B cell (primary cell): Measurements from ENCODE around the gene COQ8A.

Experiments
- CTCF ChIP-seq: fragments of 200-600 bp; IDR thresholded peaks from one replicate; pipeline ENCODE4 v1.8.0; 2022; ENCODE audit warnings: antibody characterized with exemption, mild to moderate bottlenecking
- EZH2 ChIP-seq: IDR thresholded peaks from 2 replicates; pipeline ENCODE4 v1.6.1; 2012; ENCODE audit warnings: borderline replicate concordance, low read depth, mild to moderate bottlenecking, moderate library complexity, low read length; ENCODE audit not compliant: insufficient read depth, poor library complexity, severe bottlenecking

- TF ChIP-seq CTCF: no peak
- TF ChIP-seq EZH2: no peak
Measured at GRCh38 chr1:226991920-226992319, 51.8 kb downstream of the COQ8A start.
